HCT116 (cell line): ENCODE data around the gene DLK1. TPM values are rescaled to one million over a fixed set of nuclear protein-coding genes. Genes with fewer than 3 reads are reported as not detected.

ENCODE experiments used
- ATAC-seq: fragments of 200-7000 bp; cut with Tn5 transposase; 2 replicates; pipeline ENCODE4 v1.9.1; 2020; ENCODE audit warnings: mild to moderate bottlenecking, moderate library complexity
- BruUV-seq: library from RNA; stranded (reverse); fragments of 400-500 nt; replicated peaks from 2 replicates; lab custom pipeline; 2021; lab: Mats Ljungman, UMichigan
- CTCF ChIA-PET: fragments of 300-600 bp; sonication (Branson Sonifier 250); formaldehyde crosslinking; loops from one replicate; lab custom pipeline; 2021; ENCODE audit warnings: antibody characterized with exemption; lab: Charles Lee
- POLR2A ChIA-PET: fragments of 300-600, 350-600 bp; sonication (Branson Sonifier 250); formaldehyde crosslinking; loops from one replicate; lab custom pipeline; 2021; ENCODE audit warnings: antibody characterized with exemption; lab: Charles Lee
- RAD21 ChIA-PET, 2 experiments: fragments of 300-600 bp; sonication (Branson Sonifier 250); formaldehyde crosslinking; loops; one replicate each; lab custom pipeline; 2023; ENCODE audit warnings: low total read pairs in 2 of 2; ENCODE audit not compliant: uncharacterized antibody in 2 of 2, unreplicated experiment in 2 of 2, low non-redundant PET in 1 of 2; lab: Charles Lee
- DNase-seq: peaks from one replicate; pipeline ENCODE4 v3.0.0-alpha.2; 2010; ENCODE audit warnings: low read depth, low spot score
- H2AFZ ChIP-seq: fragments of 200-600 bp; shearing (Covaris generic), sonication (generic); 2 replicates; pipeline ENCODE4 v1.6.1; 2017; ENCODE audit warnings: low read depth, mixed run types, mixed read lengths, antibody characterized with exemption, low read length; ENCODE audit not compliant: poor library complexity, severe bottlenecking
- H3K27ac ChIP-seq: 2 replicates; pipeline ENCODE4 v1.5.1; 2012; ENCODE audit warnings: low read depth, low read length
- H3K27me3 ChIP-seq: fragments of 200-600 bp; sonication (generic); 2 replicates; pipeline ENCODE4 v1.6.1; 2016; ENCODE audit warnings: mixed run types, low read length, mixed read lengths; ENCODE audit not compliant: insufficient read depth
- H3K36me3 ChIP-seq, 2 experiments: fragments of 200-500 bp in 1 of 2; fragments of 200-600 bp in 1 of 2; sonication (Bioruptor generic) in 1 of 2; sonication (generic) in 1 of 2; 2 replicates each; pipeline versions ENCODE4 v1.5.1 to v1.6.1; 2014 to 2016; ENCODE audit warnings: low read length in 2 of 2, inconsistent platforms in 1 of 2, mixed read lengths in 1 of 2, mixed run types in 1 of 2; ENCODE audit not compliant: insufficient read depth in 2 of 2, control insufficient read depth in 1 of 2
- H3K4me1 ChIP-seq, 2 experiments: fragments of 200-600 bp in 1 of 2; sonication (generic) in 1 of 2; 2 replicates each; pipeline versions ENCODE4 v1.5.1 to v1.6.1; 2012 to 2017; ENCODE audit warnings: low read length in 2 of 2, inconsistent platforms in 1 of 2, mild to moderate bottlenecking in 1 of 2, mixed read lengths in 1 of 2, mixed run types in 1 of 2, moderate library complexity in 1 of 2; ENCODE audit not compliant: insufficient read depth in 2 of 2, control insufficient read depth in 1 of 2
- H3K4me2 ChIP-seq: fragments of 200-600 bp; sonication (generic); 2 replicates; pipeline ENCODE4 v1.6.1; 2017; ENCODE audit warnings: mixed run types, low read length, mixed read lengths
- H3K4me3 ChIP-seq, 2 experiments: fragments of 200-600 bp in 1 of 2; sonication (generic) in 1 of 2; replicated peaks in 1 of 2; 2 replicates each; pipeline ENCODE4 v1.5.1; 2011 to 2016; ENCODE audit warnings: low read length in 2 of 2, control low read depth in 1 of 2, low read depth in 1 of 2, mild to moderate bottlenecking in 1 of 2, mixed read lengths in 1 of 2, mixed run types in 1 of 2
- H3K79me2 ChIP-seq: fragments of 200-600 bp; sonication (generic); 2 replicates; pipeline ENCODE4 v1.6.1; 2017; ENCODE audit warnings: mild to moderate bottlenecking, mixed run types, low read length, moderate library complexity, mixed read lengths; ENCODE audit not compliant: insufficient read depth
- H3K9ac ChIP-seq: fragments of 200-600 bp; sonication (generic); 2 replicates; pipeline ENCODE4 v1.6.1; 2016; ENCODE audit warnings: low read length, mixed read lengths
- H3K9me2 ChIP-seq: fragments of 200-600 bp; sonication (generic), shearing (Covaris generic); 2 replicates; pipeline ENCODE4 v1.6.1; 2017; ENCODE audit warnings: mixed run types, mild to moderate bottlenecking, moderate library complexity; ENCODE audit not compliant: insufficient read depth
- H3K9me3 ChIP-seq, 2 experiments: fragments of 200-500 bp in 1 of 2; fragments of 200-600 bp in 1 of 2; sonication (Bioruptor generic) in 1 of 2; sonication (generic) in 1 of 2; 2 replicates each; pipeline ENCODE4 v1.6.1; 2014 to 2017; ENCODE audit warnings: low read length in 2 of 2, mixed read lengths in 2 of 2, inconsistent platforms in 1 of 2, low read depth in 1 of 2, mild to moderate bottlenecking in 1 of 2, mixed run types in 1 of 2, moderate library complexity in 1 of 2; ENCODE audit not compliant: control insufficient read depth in 1 of 2, insufficient read depth in 1 of 2
- H4K20me1 ChIP-seq: fragments of 200-600 bp; sonication (generic), shearing (Covaris generic); 2 replicates; pipeline ENCODE4 v1.6.1; 2017; ENCODE audit warnings: mixed run types, mild to moderate bottlenecking, moderate library complexity; ENCODE audit not compliant: insufficient read depth
- CBX3 ChIP-seq: IDR thresholded peaks from 2 replicates; pipeline ENCODE4 v1.6.1; 2012; ENCODE audit warnings: low read depth
- CTCF ChIP-seq, 3 experiments: fragments of 200-600 bp in 1 of 3; sonication (generic) in 1 of 3; IDR thresholded peaks in 2 of 3; conservative IDR thresholded peaks in 1 of 3; 2 replicates each; pipeline ENCODE4 v1.5.1; 2012 to 2017; ENCODE audit warnings: low read depth in 2 of 3, low read length in 2 of 3, antibody characterized with exemption in 1 of 3, borderline replicate concordance in 1 of 3, control low read depth in 1 of 3, mild to moderate bottlenecking in 1 of 3, mixed read lengths in 1 of 3, mixed run types in 1 of 3, moderate library complexity in 1 of 3; ENCODE audit not compliant: insufficient read depth in 1 of 3
- EGR1 ChIP-seq: IDR thresholded peaks from 2 replicates; pipeline ENCODE4 v1.6.1; 2012; ENCODE audit warnings: low read depth
- ELF1 ChIP-seq: IDR thresholded peaks from 2 replicates; pipeline ENCODE4 v1.6.1; 2012; ENCODE audit warnings: low read depth, borderline replicate concordance
- EZH2 ChIP-seq: fragments of 200-600 bp; sonication (generic); IDR thresholded peaks from 2 replicates; pipeline ENCODE4 v1.6.1; 2017; ENCODE audit warnings: antibody characterized with exemption, mixed run types
- EZH2phosphoT487 ChIP-seq: fragments of 200-600 bp; IDR thresholded peaks from 2 replicates; pipeline ENCODE4 v1.6.1; 2018; ENCODE audit warnings: antibody characterized with exemption, borderline replicate concordance
- FOSL1 ChIP-seq: IDR thresholded peaks from 2 replicates; pipeline ENCODE4 v1.6.1; 2012; ENCODE audit warnings: low read depth
- POLR2A ChIP-seq: IDR thresholded peaks from 2 replicates; pipeline ENCODE4 v1.7.0; 2011; ENCODE audit warnings: borderline replicate concordance; ENCODE audit not compliant: insufficient read depth, insufficient read length; ENCODE audit errors: extremely low read depth
- POLR2AphosphoS5 ChIP-seq: IDR thresholded peaks from 2 replicates; pipeline ENCODE4 v1.6.1; 2011; ENCODE audit warnings: mild to moderate bottlenecking, low read depth, low read length, moderate library complexity
- RAD21 ChIP-seq: IDR thresholded peaks from 2 replicates; pipeline ENCODE4 v1.6.1; 2012; ENCODE audit warnings: low read depth, mild to moderate bottlenecking
- REST ChIP-seq: IDR thresholded peaks from 2 replicates; pipeline ENCODE4 v1.6.1; 2012; ENCODE audit warnings: low read depth
- SIN3A ChIP-seq: IDR thresholded peaks from 2 replicates; pipeline ENCODE4 v1.6.1; 2012; ENCODE audit warnings: low read depth
- SP1 ChIP-seq: IDR thresholded peaks from 2 replicates; pipeline ENCODE4 v1.6.1; 2012; ENCODE audit warnings: low read depth
- TCF7L2 ChIP-seq: IDR thresholded peaks from 2 replicates; pipeline ENCODE4 v1.7.0; 2011; ENCODE audit warnings: borderline replicate concordance, inconsistent platforms; ENCODE audit not compliant: insufficient read depth, insufficient read length; ENCODE audit errors: extremely low read depth
- YY1 ChIP-seq: IDR thresholded peaks from 2 replicates; pipeline ENCODE4 v1.6.1; 2011; ENCODE audit warnings: low read length, low read depth, moderate library complexity, mild to moderate bottlenecking; ENCODE audit not compliant: insufficient replicate concordance; ENCODE audit errors: extremely low read depth
- ZFX ChIP-seq: fragments of 450-650 bp; IDR thresholded peaks from 2 replicates; pipeline ENCODE4 v1.6.1; 2017
- ZNF274 ChIP-seq: fragments of 200-500 bp; sonication (Bioruptor generic); IDR thresholded peaks from 2 replicates; pipeline ENCODE4 v1.6.1; 2014; ENCODE audit warnings: mild to moderate bottlenecking, low read depth, low read length, inconsistent platforms
- intact Hi-C: fragments of 100-400 bp; cut with micrococcal nuclease; formaldehyde crosslinking; loops from 2 replicates; pipeline ENCODE4 v1.10.0; 2022
- total RNA-seq: library from RNA; stranded (reverse); gene quantifications from one replicate; pipeline ENCODE4 v1.2.1, GENCODE V29; 2021; ENCODE audit not compliant: unreplicated experiment
- TF ChIP-seq, protein P1 (sequence below): IDR thresholded peaks from 2 replicates; pipeline ENCODE4 v1.6.1; 2011; ENCODE audit warnings: mild to moderate bottlenecking, low read length, moderate library complexity; ENCODE audit not compliant: insufficient replicate concordance; ENCODE audit errors: extremely low read depth
- TF ChIP-seq, protein P2 (sequence below): IDR thresholded peaks from 2 replicates; pipeline ENCODE4 v1.6.1; 2012
- TF ChIP-seq, protein P3 (sequence below): IDR thresholded peaks from 2 replicates; pipeline ENCODE4 v1.6.1; 2012

DLK1 gene
- total RNA-seq, 1 experiment from 2014 or later, result 1.5 TPM

DNA sequence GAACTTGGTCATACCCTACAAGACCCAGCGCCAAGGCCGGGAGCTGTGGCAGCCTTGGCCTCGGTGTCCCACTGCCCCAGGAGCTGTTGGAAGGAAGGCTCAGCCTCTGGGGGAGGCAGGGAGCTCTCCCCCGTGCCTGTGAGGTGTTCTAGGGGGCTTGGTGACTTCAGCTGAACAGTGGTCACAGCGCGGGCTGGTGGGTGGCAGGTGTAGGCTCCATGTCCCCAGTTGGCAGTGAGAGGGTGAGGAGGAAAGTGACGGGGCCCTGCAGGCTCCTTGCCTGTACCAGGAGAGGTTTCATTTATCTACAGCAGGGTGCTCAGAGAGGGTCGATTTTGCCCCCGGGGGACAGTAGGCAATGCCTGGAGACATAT is 47.5 kb downstream of the DLK1 start:
- no peaks in the 10 kb centered on the region for H4K20me1 ChIP-seq
- H3K9me2 ChIP-seq, result no peaks in the 10 kb centered on the region
- H3K36me3 ChIP-seq, result no peaks in the 10 kb centered on the region
- BruUV-seq, result no TSS peak
- H2AFZ ChIP-seq, result no peak overlapping the region
- no peaks in the 10 kb centered on the region for H3K79me2 ChIP-seq
- H3K4me2 ChIP-seq, result no peak overlapping the region
- TF ChIP-seq SIN3A (no peak), ELF1 (no peak), EZH2 (no peak), FOSL1 (no peak), CBX3 (no peak), TCF7L2 (no peak), EZH2phosphoT487 (no peak), YY1 (no peak), ZNF274 (no peak), CTCF (IDR thresholded peaks at IDR 0.05 in 2 of 3, conservative IDR thresholded peaks at IDR 0.05 in 1 of 3; ENCODE audit: borderline replicate concordance in 1 of 3, insufficient read depth in 1 of 3, low read depth in 2 of 3, low read length in 2 of 3) (no peak), POLR2A (no peak), REST (no peak), RAD21 (no peak), EGR1 (no peak), ZFX (no peak), POLR2AphosphoS5 (no peak), SP1 (no peak)
- TF ChIP-seq, protein P1, sequence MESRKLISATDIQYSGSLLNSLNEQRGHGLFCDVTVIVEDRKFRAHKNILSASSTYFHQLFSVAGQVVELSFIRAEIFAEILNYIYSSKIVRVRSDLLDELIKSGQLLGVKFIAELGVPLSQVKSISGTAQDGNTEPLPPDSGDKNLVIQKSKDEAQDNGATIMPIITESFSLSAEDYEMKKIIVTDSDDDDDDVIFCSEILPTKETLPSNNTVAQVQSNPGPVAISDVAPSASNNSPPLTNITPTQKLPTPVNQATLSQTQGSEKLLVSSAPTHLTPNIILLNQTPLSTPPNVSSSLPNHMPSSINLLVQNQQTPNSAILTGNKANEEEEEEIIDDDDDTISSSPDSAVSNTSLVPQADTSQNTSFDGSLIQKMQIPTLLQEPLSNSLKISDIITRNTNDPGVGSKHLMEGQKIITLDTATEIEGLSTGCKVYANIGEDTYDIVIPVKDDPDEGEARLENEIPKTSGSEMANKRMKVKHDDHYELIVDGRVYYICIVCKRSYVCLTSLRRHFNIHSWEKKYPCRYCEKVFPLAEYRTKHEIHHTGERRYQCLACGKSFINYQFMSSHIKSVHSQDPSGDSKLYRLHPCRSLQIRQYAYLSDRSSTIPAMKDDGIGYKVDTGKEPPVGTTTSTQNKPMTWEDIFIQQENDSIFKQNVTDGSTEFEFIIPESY, result no peak
- TF ChIP-seq, protein P2, sequence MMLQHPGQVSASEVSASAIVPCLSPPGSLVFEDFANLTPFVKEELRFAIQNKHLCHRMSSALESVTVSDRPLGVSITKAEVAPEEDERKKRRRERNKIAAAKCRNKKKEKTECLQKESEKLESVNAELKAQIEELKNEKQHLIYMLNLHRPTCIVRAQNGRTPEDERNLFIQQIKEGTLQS, result no peak
- TF ChIP-seq, protein P3, sequence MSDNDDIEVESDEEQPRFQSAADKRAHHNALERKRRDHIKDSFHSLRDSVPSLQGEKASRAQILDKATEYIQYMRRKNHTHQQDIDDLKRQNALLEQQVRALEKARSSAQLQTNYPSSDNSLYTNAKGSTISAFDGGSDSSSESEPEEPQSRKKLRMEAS, result no peak
- H3K4me3 ChIP-seq, result no peak overlapping the region
- no peak overlapping the region for H3K27ac ChIP-seq
- no peak for DNase-seq
- no peak overlapping the region for H3K9ac ChIP-seq
- ChIA-PET POLR2A (no interaction called here), RAD21 (no interaction called here), CTCF (no interaction called here)
- intact Hi-C loops, result no loop called here
- no peak for ATAC-seq
- no peaks in the 10 kb centered on the region for H3K9me3 ChIP-seq
- no peaks in the 10 kb centered on the region for H3K27me3 ChIP-seq
- H3K4me1 ChIP-seq, result no peaks in the 10 kb centered on the region
